CD14-positive monocyte (primary cell): ENCODE results near the gene FSTL3. TPM values are rescaled to one million over a fixed set of nuclear protein-coding genes. Genes with fewer than 3 reads are reported as not detected.

Experiments
- DNase-seq, 3 donors: peaks; one replicate each; pipeline ENCODE4 v3.0.0-alpha.2; 2011 to 2022
- H2AFZ ChIP-seq: 2 replicates; pipeline ENCODE4 v1.6.0; 2012; ENCODE audit warnings: mild to moderate bottlenecking, low read depth, low read length, inconsistent platforms; ENCODE audit not compliant: insufficient read depth, poor library complexity, severe bottlenecking
- H3K27ac ChIP-seq, 2 donors: 1 replicate in 1 of 2; 2 replicates in 1 of 2; pipeline ENCODE4 v1.5.1; 2012 to 2013; ENCODE audit warnings: low read length in 2 of 2, control low read depth in 1 of 2, inconsistent platforms in 1 of 2, low read depth in 1 of 2, mild to moderate bottlenecking in 1 of 2
- H3K27me3 ChIP-seq, 2 donors: one replicate each; pipeline versions ENCODE4 v1.6.0 to v1.6.1; 2011 to 2013; ENCODE audit warnings: low read length in 2 of 2; ENCODE audit not compliant: control insufficient read depth in 2 of 2, insufficient read depth in 2 of 2
- H3K36me3 ChIP-seq, 2 donors: replicated peaks in 1 of 2; 1 replicate in 1 of 2; 2 replicates in 1 of 2; pipeline versions ENCODE4 v1.5.1 to v1.6.1; 2012 to 2013; ENCODE audit warnings: low read length in 2 of 2, control low read depth in 1 of 2, inconsistent platforms in 1 of 2, mild to moderate bottlenecking in 1 of 2; ENCODE audit not compliant: insufficient read depth in 2 of 2, control insufficient read depth in 1 of 2
- H3K4me1 ChIP-seq, 2 donors: 1 replicate in 1 of 2; 2 replicates in 1 of 2; pipeline versions ENCODE4 v1.5.1 to v1.6.1; 2012 to 2013; ENCODE audit warnings: low read length in 2 of 2, control low read depth in 1 of 2, inconsistent platforms in 1 of 2, mild to moderate bottlenecking in 1 of 2, moderate library complexity in 1 of 2; ENCODE audit not compliant: insufficient read depth in 2 of 2, control insufficient read depth in 1 of 2
- H3K4me2 ChIP-seq: replicated peaks from 2 replicates; pipeline ENCODE3; 2012; ENCODE audit warnings: low read length, moderate library complexity, mild to moderate bottlenecking; ENCODE audit not compliant: poor library complexity, severe bottlenecking; ENCODE audit errors: extremely low read depth
- H3K4me3 ChIP-seq, 3 experiments: fragments of 200-600 bp in 1 of 3; sonication (generic) in 1 of 3; replicated peaks in 1 of 3; 1 replicate in 2 of 3; 2 replicates in 1 of 3; pipeline ENCODE4 v1.5.1; 2011 to 2013; ENCODE audit warnings: low read length in 3 of 3, mild to moderate bottlenecking in 3 of 3, control low read depth in 2 of 3, low read depth in 2 of 3, inconsistent platforms in 1 of 3, moderate library complexity in 1 of 3
- H3K79me2 ChIP-seq: 2 replicates; pipeline ENCODE4 v1.6.0; 2012; ENCODE audit warnings: mild to moderate bottlenecking, control low read depth, inconsistent platforms, low read length, moderate library complexity; ENCODE audit not compliant: insufficient read depth
- H3K9ac ChIP-seq: 2 replicates; pipeline ENCODE4 v1.6.0; 2017; ENCODE audit warnings: low read length, mild to moderate bottlenecking; ENCODE audit not compliant: insufficient read depth, poor library complexity, severe bottlenecking
- H3K9me3 ChIP-seq, 2 donors: replicated peaks in 1 of 2; 1 replicate in 1 of 2; 2 replicates in 1 of 2; pipeline versions ENCODE4 v1.5.1 to v1.6.1; 2012 to 2013; ENCODE audit warnings: low read length in 2 of 2, control low read depth in 1 of 2; ENCODE audit not compliant: control insufficient read depth in 1 of 2, insufficient read depth in 1 of 2
- H4K20me1 ChIP-seq: 2 replicates; pipeline ENCODE4 v1.6.0; 2012; ENCODE audit warnings: mild to moderate bottlenecking, low read length, control low read depth, moderate library complexity; ENCODE audit not compliant: insufficient read depth
- H3K27ac Mint-ChIP-seq, 7 donors: one replicate each; pipeline ENCODE4 v1.8.0; 2020; ENCODE audit warnings: mild to moderate bottlenecking in 7 of 7, mixed read lengths in 7 of 7, moderate library complexity in 6 of 7, inconsistent platforms in 2 of 7
- H3K27me3 Mint-ChIP-seq, 3 donors: one replicate each; pipeline ENCODE4 v1.8.0; 2021 to 2022; ENCODE audit warnings: low read depth in 3 of 3, mild to moderate bottlenecking in 3 of 3, mixed read lengths in 3 of 3, moderate library complexity in 3 of 3, inconsistent platforms in 1 of 3
- H3K36me3 Mint-ChIP-seq, 2 donors: one replicate each; pipeline ENCODE4 v1.8.0; 2020; ENCODE audit warnings: mixed read lengths in 2 of 2, inconsistent platforms in 1 of 2, mild to moderate bottlenecking in 1 of 2
- H3K4me1 Mint-ChIP-seq: one replicate; pipeline ENCODE4 v1.8.0; 2020; ENCODE audit warnings: mild to moderate bottlenecking, mixed read lengths
- H3K4me3 Mint-ChIP-seq, 2 donors: one replicate each; pipeline ENCODE4 v1.8.0; 2020; ENCODE audit warnings: mild to moderate bottlenecking in 2 of 2, mixed read lengths in 2 of 2, moderate library complexity in 1 of 2
- H3K9me3 Mint-ChIP-seq, 7 donors: one replicate each; pipeline ENCODE4 v1.8.0; 2020 to 2022; ENCODE audit warnings: mixed read lengths in 7 of 7, mild to moderate bottlenecking in 6 of 7, moderate library complexity in 6 of 7, inconsistent platforms in 2 of 7
- WGBS: methylation state at CpG from one replicate; pipeline ENCODE4 v1.1.5; 2013; ENCODE audit warnings: missing lambda C conversion rate; ENCODE audit not compliant: insufficient coverage; 5-methylcytosine and 5-hydroxymethylcytosine counted together
- intact Hi-C, 2 donors: fragments of 100-400 bp; cut with micrococcal nuclease; formaldehyde crosslinking; loops; one replicate each; pipeline versions ENCODE4 v1.15.0 to v1.15.1; 2023
- polyA plus RNA-seq, 3 donors: library from polyadenylated mRNA; depleted of rRNA in 1 of 3; unstranded in 2 of 3; stranded (reverse) in 1 of 3; fragments of 300-500 nt in 2 of 3; fragments of >200 nt in 1 of 3; fragmentation: Illumina TruSeq in 2 of 3; gene quantifications; 1 replicate in 2 of 3; 2 replicates in 1 of 3; pipeline ENCODE4 v1.2.3, GENCODE V29; 2012 to 2021
- TF ChIP-seq, protein P1 (sequence below): fragments of 200-600 bp; IDR thresholded peaks from one replicate; pipeline ENCODE4 v1.8.0; 2022; ENCODE audit warnings: antibody characterized with exemption, mild to moderate bottlenecking

Gene FSTL3
- polyA plus RNA-seq, 3 donors = 2.5 to 42.1 (median 5.2) TPM

DNA sequence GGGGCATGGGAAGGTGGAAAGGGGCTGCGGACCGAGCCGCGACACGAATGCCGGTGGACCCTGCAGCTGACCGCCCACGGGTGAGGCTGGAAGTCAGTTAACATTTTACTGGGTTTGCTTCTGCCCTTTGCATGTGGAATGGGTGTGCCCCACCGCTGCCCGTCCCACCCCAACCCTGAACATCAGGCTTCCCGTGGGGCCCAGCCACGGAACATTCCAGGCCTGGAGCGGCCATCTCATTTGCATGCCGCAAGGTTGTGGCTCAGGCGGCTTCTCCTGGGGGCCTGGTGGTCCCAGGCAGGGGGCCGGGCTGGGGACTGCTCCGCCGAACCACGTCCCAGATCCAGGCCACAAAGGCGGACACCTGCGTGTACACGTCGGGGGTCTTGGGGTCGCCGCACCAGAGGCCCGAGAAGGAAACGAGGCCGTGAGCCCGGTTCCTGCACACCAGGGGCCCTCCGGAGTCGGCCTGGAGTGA is 9.3 kb downstream of the FSTL3 start:
- intact Hi-C loops = no loop called here
- H3K36me3 Mint-ChIP-seq = no peaks in the 10 kb centered on the region

DNA sequence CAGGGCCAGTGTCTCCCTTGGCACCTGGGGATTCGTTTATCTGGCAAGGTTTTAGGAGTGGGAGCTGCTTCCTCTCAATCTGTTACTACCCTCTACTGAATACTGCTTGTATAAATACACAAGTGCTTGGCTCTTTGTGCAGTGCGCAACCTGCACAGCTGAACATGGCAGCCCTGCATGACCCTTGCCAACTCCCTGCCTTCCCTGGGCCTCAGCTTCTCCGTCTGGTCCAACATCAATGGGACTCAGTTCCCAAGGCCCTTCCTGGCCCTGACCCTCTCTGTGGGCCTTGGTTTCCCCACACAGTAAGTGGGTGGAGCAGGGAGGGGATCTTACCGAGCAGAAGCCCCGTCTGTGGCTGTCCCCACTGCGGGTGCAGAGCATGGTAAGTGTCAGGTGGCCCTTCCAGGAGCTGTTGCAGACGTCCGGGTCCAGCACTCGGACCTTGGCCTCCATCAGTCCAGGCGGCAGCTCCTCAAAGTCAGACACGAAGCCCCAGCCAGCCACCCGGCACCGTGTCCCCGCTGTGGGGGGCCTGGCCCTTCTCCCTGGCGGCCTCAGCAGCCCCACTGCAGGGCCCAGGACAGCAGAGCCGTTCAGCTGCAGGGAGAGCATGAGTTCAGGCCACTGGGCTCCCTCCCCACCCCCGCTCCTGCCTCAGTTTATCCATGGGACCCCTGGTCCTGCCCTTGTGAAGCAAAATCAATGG is 10.6 kb downstream of the FSTL3 start:
- H3K36me3 ChIP-seq = no peaks in the 10 kb centered on the region
- H3K36me3 Mint-ChIP-seq = no peaks in the 10 kb centered on the region
- peaks cover 0 to 1% (median 0%) of the 10 kb centered on the region in 3 donors for H3K27me3 Mint-ChIP-seq
- no peak overlapping the region for H3K9ac ChIP-seq
- H3K9me3 Mint-ChIP-seq = peaks cover 0 to 6% (median 0%) of the 10 kb centered on the region in 7 donors
- no peaks in the 10 kb centered on the region for H3K9me3 ChIP-seq
- H3K4me3 ChIP-seq = no peak overlapping the region
- peaks cover 5% of the 10 kb centered on the region for H3K4me1 Mint-ChIP-seq
- no peaks in the 10 kb centered on the region for H3K27me3 ChIP-seq
- no peak overlapping the region for H3K4me2 ChIP-seq
- peaks cover 1 to 2% of the 10 kb centered on the region in 2 donors for H3K4me1 ChIP-seq
- no peak overlapping the region for H3K4me3 Mint-ChIP-seq
- intact Hi-C loops = no loop called here
- peak overlapping the region in 1 of 7 donors; percentile 30 for H3K27ac Mint-ChIP-seq
- no peaks in the 10 kb centered on the region for H4K20me1 ChIP-seq
- H3K79me2 ChIP-seq = no peaks in the 10 kb centered on the region
- TF ChIP-seq, protein P1, sequence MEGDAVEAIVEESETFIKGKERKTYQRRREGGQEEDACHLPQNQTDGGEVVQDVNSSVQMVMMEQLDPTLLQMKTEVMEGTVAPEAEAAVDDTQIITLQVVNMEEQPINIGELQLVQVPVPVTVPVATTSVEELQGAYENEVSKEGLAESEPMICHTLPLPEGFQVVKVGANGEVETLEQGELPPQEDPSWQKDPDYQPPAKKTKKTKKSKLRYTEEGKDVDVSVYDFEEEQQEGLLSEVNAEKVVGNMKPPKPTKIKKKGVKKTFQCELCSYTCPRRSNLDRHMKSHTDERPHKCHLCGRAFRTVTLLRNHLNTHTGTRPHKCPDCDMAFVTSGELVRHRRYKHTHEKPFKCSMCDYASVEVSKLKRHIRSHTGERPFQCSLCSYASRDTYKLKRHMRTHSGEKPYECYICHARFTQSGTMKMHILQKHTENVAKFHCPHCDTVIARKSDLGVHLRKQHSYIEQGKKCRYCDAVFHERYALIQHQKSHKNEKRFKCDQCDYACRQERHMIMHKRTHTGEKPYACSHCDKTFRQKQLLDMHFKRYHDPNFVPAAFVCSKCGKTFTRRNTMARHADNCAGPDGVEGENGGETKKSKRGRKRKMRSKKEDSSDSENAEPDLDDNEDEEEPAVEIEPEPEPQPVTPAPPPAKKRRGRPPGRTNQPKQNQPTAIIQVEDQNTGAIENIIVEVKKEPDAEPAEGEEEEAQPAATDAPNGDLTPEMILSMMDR = no peak
- 89% methylated on average over 13 of the region's 17 CpGs for WGBS
- no peak overlapping the region for H2AFZ ChIP-seq
- DNase-seq = no peak
- no peak overlapping the region for H3K27ac ChIP-seq

More for the DNA sequence above, 9.3 kb downstream of the FSTL3 start:
- Histone ChIP-seq H2AFZ (no peak overlapping the region), H3K4me1 (peaks cover 8 to 9% of the 10 kb centered on the region in 2 donors), H3K4me2 (no peak overlapping the region), H3K36me3 (no peaks in the 10 kb centered on the region), H3K27me3 (no peaks in the 10 kb centered on the region), H4K20me1 (no peaks in the 10 kb centered on the region), H3K27ac (no peak overlapping the region), H3K4me3 (no peak overlapping the region), H3K9me3 (no peaks in the 10 kb centered on the region), H3K9ac (no peak overlapping the region), H3K79me2 (no peaks in the 10 kb centered on the region)
- WGBS = 97% methylated on average over 21 of the region's 31 CpGs
- Mint-ChIP-seq H3K9me3 (peaks cover 0 to 6% (median 0%) of the 10 kb centered on the region in 7 donors), H3K27me3 (peaks cover 0 to 1% (median 0%) of the 10 kb centered on the region in 3 donors), H3K4me3 (no peak overlapping the region), H3K27ac (no peak overlapping the region), H3K4me1 (peaks cover 9% of the 10 kb centered on the region)
- TF ChIP-seq, protein P1 = no peak
- no peak for DNase-seq
